GM19324 (cell line): ENCODE measurements around the gene LRRC56.
"Not testable (repeated sequence)": the region's sequence is repeated elsewhere in the genome, so short reads cannot be mapped to it uniquely, and the experiment has no call there.

Source experiments
- ATAC-seq: cut with Tn5 transposase; IDR thresholded peaks from one replicate; pipeline ENCODE4 v1.9.1; 2021; ENCODE audit warnings: mild to moderate bottlenecking, moderate library complexity; ENCODE audit not compliant: unreplicated experiment, low FRiP score

The LRRC56 gene

GRCh38 chr11:571802-572185 is 34.5 kb downstream of the LRRC56 start:
- no peak for ATAC-seq

GRCh38 chr11:573146-573759 is 35.9 kb downstream of the LRRC56 start:
- ATAC-seq: no peak

DNA sequence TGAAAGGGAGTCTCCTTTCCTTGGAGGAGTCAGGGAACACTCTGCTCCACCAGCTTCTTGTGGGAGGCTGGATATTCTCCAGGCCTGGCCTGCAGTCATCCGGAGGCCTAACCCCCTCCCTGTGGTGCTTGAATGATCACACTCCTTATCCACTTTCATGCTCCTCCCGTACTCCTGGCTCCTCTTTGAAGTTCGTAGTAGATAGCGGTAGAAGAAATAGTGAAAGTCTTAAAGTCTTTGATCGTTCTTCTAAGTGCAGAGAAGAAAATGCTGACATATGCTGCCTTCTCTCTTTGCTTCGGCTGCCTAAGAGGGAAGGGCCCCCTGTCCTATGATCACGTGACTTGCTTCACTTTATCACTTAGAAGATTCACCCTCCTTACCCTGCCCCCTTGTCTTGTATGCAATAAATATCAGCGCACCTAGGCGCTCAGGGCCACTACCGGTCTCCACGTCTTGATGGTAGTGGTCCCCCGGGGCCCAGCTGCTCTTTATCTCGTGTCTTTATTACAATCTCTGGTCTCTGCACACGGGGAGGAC is 36.8 kb downstream of the LRRC56 start:
- ATAC-seq: not testable (repeated sequence)

GRCh38 chr11:574632-575312 is 37.4 kb downstream of the LRRC56 start:
- ATAC-seq: no peak

GRCh38 chr11:575313-575995 is 38.1 kb downstream of the LRRC56 start:
- ATAC-seq: peak; percentile 39

DNA sequence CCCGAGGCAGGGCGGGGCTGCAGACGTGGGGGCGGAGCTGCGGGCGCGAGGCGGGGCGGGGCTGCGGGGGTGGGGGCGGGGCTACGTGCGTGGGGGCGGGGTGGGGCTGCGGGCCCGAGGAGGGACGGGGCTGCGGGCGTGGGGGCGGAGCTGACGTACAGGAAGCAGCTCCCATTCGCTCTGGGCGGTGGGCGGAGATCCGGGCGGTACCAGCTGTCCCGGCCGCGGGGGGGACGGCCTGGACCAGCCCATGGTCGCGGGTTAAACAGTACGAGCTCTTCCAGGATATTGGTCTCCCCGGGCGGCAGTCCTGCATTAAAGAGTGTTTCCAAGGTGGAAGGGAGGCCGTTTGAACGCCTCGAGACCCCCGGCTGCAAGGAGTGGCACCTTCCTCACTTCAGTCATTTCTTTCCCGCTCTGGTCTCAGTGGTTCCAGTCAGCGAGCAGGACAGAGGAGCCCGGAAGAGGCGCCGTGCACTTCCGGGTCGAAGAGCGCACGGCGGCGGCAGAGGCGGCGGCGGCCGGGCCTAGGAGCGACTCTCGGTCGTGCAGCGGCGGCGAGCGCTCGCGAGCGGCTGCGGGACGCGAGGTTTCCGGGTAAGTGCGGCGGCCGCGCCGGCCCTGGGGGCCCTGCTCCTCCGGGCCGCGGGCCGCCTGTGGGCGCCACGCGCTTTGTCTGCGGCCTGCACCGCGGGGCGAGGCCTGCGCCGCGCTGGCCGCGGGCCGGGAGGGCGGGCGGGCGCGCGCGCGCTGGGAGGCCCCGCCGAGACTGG is 38.9 kb downstream of the LRRC56 start, which contains the start of gene PHRF1:
PHRF1 (plus strand) TSS at position 475 of the 773 bp plus-strand sequence. CDS start 5,043 bp downstream, outside the sequence.
- peak; percentile 94 for ATAC-seq

DNA sequence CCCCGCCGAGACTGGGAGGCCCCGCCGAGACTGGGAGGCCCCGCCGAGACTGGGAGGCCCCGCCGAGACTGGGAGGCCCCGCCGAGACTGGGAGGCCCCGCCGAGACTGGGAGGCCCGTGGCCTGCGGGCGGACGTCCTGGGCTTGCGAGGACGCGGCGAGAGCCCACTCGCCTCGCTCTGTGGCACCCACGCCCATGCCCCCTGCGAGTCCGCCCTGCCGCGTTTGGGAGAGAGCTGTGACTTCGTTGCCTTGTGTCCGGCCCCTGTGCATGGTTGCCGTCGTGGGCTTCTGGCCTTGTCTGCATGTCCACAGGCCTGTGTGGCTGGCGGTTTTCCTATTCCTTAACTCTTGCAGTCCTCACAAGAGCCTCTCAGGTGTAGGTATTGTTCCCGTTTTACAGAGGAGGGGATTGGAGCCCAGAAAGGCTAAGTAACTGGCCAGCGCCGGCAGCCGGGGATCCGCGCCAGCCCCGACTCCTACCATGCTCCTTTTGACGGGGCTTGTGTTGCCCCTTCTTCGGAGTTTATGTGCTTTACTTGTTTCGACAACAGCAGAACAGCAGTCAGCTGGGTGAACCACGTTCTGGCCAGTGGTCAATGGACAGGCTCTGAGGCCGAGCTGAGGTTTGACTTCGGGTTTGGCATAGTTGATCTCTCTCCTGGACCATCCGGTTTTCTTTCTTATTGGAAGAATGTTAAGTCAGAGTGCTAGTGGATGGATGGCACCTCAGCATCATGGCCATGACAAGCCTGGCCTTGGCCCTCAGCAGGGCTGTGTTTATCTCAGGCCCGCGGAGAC is 39.7 kb downstream of the LRRC56 start:
- no peak for ATAC-seq

GRCh38 chr11:577611-577894 is 40.2 kb downstream of the LRRC56 start:
- no peak for ATAC-seq

DNA sequence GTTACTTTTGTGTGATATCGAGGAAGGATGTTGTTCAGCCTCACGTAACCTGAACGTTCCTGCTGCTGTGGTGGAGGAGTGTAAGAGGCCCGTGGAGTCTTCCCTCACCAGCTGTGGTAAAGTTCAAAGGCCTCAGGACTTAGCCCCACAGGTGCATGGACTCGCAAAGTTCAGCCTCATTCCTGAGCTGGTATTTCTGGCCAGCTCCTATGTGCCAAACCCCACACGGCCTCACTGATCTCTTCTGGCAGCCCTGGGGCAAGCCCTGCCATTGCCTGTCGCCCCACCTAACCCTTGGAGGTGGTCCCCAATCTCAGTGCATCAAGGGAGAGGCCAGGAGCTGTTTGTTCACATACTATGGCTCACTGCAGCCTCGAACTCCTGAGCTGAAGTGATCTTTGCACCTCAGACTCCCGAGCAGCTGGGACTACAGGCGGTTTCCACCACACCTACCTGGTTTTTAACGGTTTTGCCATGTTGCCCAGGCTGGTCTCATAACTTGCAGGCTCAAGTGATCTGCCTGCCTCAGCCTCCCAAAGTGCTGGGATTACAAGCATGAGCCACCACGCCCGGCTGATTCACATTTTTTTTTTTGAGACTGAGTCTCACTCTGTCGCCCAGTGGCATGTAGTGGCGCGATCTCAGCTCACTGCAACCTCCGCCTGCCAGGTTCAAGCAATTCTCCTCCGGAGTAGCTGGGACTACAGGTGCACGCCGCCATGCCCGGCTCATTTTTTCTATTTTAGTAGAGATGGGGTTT is 41.1 kb downstream of the LRRC56 start:
- no peak for ATAC-seq

GRCh38 chr11:579830-580601 is 42.7 kb downstream of the LRRC56 start:
- no peak for ATAC-seq

DNA sequence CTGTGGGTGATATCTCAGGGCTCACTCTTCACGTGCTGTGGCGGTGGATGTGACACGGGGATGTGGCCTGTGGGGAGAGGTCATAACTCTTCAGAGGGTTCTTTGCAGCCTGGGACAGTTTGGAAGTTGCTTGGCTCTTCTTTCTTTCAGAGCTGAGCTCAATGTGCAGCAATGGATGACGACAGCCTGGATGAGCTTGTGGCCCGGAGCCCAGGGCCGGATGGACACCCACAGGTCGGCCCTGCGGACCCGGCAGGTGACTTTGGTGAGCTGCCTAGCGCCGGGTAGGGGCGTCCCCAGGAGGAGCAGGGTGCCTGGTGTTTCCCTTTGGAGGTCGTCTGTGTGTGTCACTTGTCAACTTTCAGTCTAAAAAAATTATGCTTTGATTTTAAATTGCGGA is 44.0 kb downstream of the LRRC56 start:
- no peak for ATAC-seq

GRCh38 chr11:581752-582151 is 44.4 kb downstream of the LRRC56 start:
- ATAC-seq: no peak

DNA sequence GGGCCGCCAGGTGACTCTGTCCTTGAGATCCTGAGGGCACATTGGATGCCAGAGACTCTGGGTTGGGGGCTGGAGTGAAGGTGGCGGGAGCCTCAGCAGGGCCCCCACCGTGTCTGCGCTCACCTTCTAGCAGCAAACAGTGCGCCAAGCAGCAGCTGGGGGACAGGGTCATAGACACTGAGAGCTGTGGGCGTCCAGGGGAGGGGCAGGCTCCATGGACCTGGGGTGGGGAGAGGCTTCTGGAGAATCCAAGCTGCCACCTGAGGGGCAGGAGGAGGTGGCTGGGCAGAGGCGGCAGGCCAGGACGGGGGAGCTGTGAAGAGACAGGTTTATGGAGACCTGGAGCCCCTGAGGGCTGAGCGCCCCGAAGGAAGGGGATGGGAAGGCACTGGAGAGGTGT is 47.0 kb downstream of the LRRC56 start:
- ATAC-seq: no peak

- no peak for ATAC-seq
These were observed 49.3 kb downstream of the LRRC56 start for GRCh38 chr11:586376-587316.

DNA sequence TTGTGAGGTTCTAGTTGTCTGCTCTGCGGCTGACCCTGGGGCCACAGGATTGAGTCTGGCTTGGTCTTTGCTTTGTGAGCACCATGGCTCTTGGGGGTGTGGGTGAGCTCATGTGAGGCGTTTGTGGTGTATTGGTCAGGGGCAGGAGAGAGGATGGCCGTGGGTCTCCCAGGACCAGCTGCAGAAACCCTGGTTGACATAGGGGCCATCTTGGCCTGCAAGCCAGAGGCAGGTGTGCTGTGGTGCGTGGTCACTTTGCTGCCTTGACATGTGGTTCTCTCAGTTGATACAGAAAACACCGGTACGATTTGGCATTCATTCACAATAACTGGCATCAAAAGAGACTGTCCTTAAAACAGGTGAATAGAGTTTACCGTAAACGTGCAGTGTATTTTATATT is 50.2 kb downstream of the LRRC56 start:
- no peak for ATAC-seq

DNA sequence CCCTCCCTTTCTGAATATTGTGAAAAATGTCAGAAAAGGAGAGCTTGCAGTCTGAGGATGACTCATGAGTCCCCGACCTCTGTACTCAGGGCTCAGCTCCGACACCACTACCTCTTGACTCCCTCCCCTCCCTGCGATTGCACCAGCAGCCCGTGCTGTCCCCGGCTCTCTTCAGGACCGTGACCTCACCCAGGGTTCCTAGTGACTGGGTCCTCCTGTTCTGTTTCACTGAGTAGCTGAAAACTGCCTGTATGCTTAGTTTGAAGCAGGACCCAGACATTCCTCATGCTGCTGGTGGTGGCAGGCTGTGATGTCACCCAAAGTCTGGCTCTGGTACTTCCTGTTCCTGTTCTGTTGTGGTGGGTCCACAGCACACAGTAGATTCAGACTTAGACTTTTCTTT is 50.7 kb downstream of the LRRC56 start:
- ATAC-seq: no peak

- ATAC-seq: no peak
These were observed 52.5 kb downstream of the LRRC56 start for GRCh38 chr11:589798-590197.

GRCh38 chr11:590997-591396 is 53.7 kb downstream of the LRRC56 start:
- ATAC-seq: no peak
